Fibroblast of pulmonary artery (primary cell): ENCODE data around the gene RAB3C.
A peak's percentile ranks its signal among the peaks of the same experiment; 100 is the strongest.
"Not testable (repeated sequence)": the region's sequence is repeated elsewhere in the genome, so short reads cannot be mapped to it uniquely, and the experiment has no call there.

ENCODE experiments used
- DNase-seq: peaks from one replicate; pipeline ENCODE4 v3.0.0-alpha.2; 2010; ENCODE audit warnings: low read depth
- H3K4me3 ChIP-seq: replicated peaks from 2 replicates; pipeline ENCODE4 v1.5.1; 2011; ENCODE audit warnings: low read depth, mild to moderate bottlenecking, control low read depth, low read length, moderate library complexity
- TF ChIP-seq, protein P1 (sequence below): IDR thresholded peaks from 2 replicates; pipeline ENCODE4 v1.5.1; 2011; ENCODE audit warnings: mild to moderate bottlenecking, control low read depth, low read length, inconsistent platforms; ENCODE audit errors: missing control alignments

The RAB3C gene

GRCh38 chr5:58582019-58582802 is 664 bp upstream of the RAB3C start:
- peak; percentile 0 for DNase-seq
- peak overlapping the region; percentile 69 for H3K4me3 ChIP-seq
- TF ChIP-seq, protein P1, sequence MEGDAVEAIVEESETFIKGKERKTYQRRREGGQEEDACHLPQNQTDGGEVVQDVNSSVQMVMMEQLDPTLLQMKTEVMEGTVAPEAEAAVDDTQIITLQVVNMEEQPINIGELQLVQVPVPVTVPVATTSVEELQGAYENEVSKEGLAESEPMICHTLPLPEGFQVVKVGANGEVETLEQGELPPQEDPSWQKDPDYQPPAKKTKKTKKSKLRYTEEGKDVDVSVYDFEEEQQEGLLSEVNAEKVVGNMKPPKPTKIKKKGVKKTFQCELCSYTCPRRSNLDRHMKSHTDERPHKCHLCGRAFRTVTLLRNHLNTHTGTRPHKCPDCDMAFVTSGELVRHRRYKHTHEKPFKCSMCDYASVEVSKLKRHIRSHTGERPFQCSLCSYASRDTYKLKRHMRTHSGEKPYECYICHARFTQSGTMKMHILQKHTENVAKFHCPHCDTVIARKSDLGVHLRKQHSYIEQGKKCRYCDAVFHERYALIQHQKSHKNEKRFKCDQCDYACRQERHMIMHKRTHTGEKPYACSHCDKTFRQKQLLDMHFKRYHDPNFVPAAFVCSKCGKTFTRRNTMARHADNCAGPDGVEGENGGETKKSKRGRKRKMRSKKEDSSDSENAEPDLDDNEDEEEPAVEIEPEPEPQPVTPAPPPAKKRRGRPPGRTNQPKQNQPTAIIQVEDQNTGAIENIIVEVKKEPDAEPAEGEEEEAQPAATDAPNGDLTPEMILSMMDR, result no peak

GRCh38 chr5:58595952-58596351 is 13.1 kb downstream of the RAB3C start:
- no peak for DNase-seq
- TF ChIP-seq, protein P1, result no peak
- H3K4me3 ChIP-seq, result no peak overlapping the region

DNA sequence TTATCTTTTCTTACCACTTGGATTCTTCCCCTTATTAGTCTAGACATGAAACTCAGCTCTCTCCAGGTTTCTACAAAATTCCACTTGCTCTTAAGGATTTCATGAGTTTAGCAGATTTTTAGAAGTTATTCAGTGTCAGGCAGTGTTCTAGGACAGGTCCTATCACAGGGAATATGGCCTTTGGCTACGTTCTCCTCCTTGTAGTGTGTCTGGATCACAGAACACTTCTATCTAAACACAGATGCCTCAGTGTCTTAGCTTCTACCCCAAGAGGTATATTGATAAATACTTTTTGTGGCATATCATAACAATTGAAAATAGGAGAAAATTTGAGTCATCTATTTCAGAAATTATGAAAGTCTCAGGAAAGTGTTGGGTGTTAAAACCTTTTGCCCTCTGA is 15.6 kb downstream of the RAB3C start:
- no peak overlapping the region for H3K4me3 ChIP-seq
- TF ChIP-seq, protein P1, result no peak
- no peak for DNase-seq

- H3K4me3 ChIP-seq, result no peak overlapping the region
- TF ChIP-seq, protein P1, result no peak
- no peak for DNase-seq
Observed at GRCh38 chr5:58599217-58599616, 16.3 kb downstream of the RAB3C start.

DNA sequence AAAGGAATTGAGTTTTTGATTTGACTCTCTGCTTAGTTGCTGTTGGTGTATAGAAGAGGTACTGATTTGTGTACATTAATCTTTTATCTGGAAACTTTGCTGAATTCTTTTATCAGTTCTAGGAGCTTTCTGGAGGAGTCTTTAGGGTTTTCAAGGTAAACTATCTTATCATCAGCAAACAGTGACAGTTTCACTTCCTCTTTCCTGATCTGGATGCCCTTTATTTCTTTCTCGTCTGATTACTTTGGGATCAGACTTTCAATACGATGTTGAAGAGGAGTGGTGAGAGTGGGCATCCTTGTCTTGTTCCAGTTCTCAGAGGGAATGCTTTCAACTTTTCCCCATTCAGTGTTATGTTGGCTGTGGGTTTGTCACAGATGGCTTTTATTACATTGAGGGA is 17.7 kb downstream of the RAB3C start:
- DNase-seq, H3K4me3 ChIP-seq: not testable (repeated sequence)

DNA sequence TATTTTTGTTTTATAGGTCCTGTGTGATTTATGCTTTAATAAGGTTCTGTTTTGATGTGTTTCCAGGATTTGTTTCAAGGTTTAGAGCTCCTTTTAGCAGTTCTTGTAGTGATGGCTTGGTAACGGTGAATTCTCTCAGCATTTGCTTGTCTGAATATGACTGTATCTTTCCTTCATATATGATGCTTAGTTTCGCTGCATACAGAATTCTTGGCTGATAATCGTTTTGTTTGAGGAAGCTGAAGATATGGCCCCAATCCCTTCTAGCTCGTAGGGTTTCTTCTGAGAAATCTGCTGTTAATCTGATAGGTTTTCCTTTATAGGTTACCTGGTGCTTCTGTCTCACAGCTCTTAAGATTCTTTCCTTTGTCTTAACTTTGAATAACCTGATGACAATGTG is 20.0 kb downstream of the RAB3C start:
- not testable (repeated sequence) for H3K4me3 ChIP-seq, DNase-seq

- no peak overlapping the region for H3K4me3 ChIP-seq
- no peak for DNase-seq
- TF ChIP-seq, protein P1, result no peak
Observed at GRCh38 chr5:58606064-58606463, 23.2 kb downstream of the RAB3C start.

DNA sequence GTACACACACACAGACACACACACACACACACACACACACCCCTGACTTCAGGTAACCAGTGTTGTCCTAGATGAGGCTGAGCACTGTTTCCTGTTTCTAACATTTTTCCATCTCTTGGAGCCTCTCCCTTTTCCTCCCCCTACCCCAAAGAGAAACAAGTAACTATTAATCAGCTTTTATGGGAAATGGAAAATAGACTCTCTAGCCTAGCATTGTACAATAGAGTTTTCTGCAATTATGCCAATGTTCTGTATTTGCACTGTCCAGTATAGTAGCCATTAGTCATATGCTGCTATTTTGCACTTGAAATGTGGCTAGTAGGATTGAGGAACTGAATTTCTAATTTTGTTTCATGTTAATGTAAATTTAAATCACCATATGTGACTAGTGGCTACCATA is 33.1 kb downstream of the RAB3C start:
- no peak for DNase-seq
- TF ChIP-seq, protein P1, result no peak
- H3K4me3 ChIP-seq, result no peak overlapping the region
